SU-DHL-6 (cell line): ENCODE measurements around the gene UNC93B1.

Source experiments
- H2AFZ ChIP-seq: fragments of 200-600 bp; sonication (generic); 2 replicates; pipeline ENCODE4 v1.6.1; 2014; ENCODE audit warnings: low read depth, mild to moderate bottlenecking, moderate library complexity, mixed read lengths, antibody characterized with exemption, low read length; ENCODE audit not compliant: severe bottlenecking
- H3F3A ChIP-seq: fragments of 200-600 bp; shearing (Covaris generic); 2 replicates; pipeline ENCODE4 v1.6.0; 2016; ENCODE audit warnings: antibody characterized with exemption, mild to moderate bottlenecking; ENCODE audit not compliant: insufficient read depth
- H3K27ac ChIP-seq: fragments of 200-600 bp; sonication (generic); 2 replicates; pipeline ENCODE4 v1.5.1; 2016; ENCODE audit warnings: low read depth, mild to moderate bottlenecking, low read length, moderate library complexity, mixed read lengths
- H3K27me3 ChIP-seq: fragments of 200-600 bp; sonication (generic), shearing (Covaris generic); 2 replicates; pipeline ENCODE4 v1.6.0; 2014; ENCODE audit warnings: mild to moderate bottlenecking, low read length
- H3K36me3 ChIP-seq: fragments of 200-600 bp; sonication (generic); 2 replicates; pipeline ENCODE4 v1.6.1; 2014; ENCODE audit warnings: mild to moderate bottlenecking, low read length, mixed read lengths
- H3K4me2 ChIP-seq: fragments of 300-600, 200-600 bp; shearing (Covaris generic), sonication (generic); 2 replicates; pipeline ENCODE4 v1.6.0; 2014; ENCODE audit warnings: low read length, low read depth, mild to moderate bottlenecking; ENCODE audit not compliant: poor library complexity, severe bottlenecking
- H3K4me3 ChIP-seq: fragments of 200-600 bp; sonication (generic); 2 replicates; pipeline ENCODE4 v1.5.1; 2014; ENCODE audit warnings: antibody characterized with exemption, low read length, mild to moderate bottlenecking, mixed read lengths; ENCODE audit not compliant: insufficient read depth, poor library complexity, severe bottlenecking
- H3K79me2 ChIP-seq: fragments of 200-600 bp; sonication (generic); 2 replicates; pipeline ENCODE4 v1.6.1; 2014; ENCODE audit warnings: mild to moderate bottlenecking, low read length, moderate library complexity; ENCODE audit not compliant: insufficient read depth
- H3K9ac ChIP-seq: fragments of 200-600 bp; sonication (generic); 2 replicates; pipeline ENCODE4 v1.7.0; 2014; ENCODE audit warnings: mild to moderate bottlenecking, low read length
- H3K9me2 ChIP-seq: fragments of 200-600 bp; sonication (generic); replicated peaks from 2 replicates; pipeline ENCODE4 v1.6.1; 2014; ENCODE audit warnings: low read length; ENCODE audit not compliant: insufficient read depth
- H3K9me3 ChIP-seq: fragments of 200-600 bp; sonication (generic); 2 replicates; pipeline ENCODE4 v1.6.1; 2014; ENCODE audit warnings: low read length, mixed read lengths; ENCODE audit not compliant: insufficient read depth
- H4K20me1 ChIP-seq: fragments of 200-600 bp; sonication (generic); 2 replicates; pipeline ENCODE4 v1.6.1; 2014; ENCODE audit warnings: low read depth, mild to moderate bottlenecking, antibody characterized with exemption, low read length, moderate library complexity, mixed read lengths
- EZH2phosphoT487 ChIP-seq: fragments of 200-600 bp; sonication (generic), shearing (Covaris generic); conservative IDR thresholded peaks from 2 replicates; pipeline ENCODE4 v1.6.1; 2018; ENCODE audit warnings: mild to moderate bottlenecking, antibody characterized with exemption, low read length, moderate library complexity, mixed read lengths
- TF ChIP-seq, protein P1 (sequence below): fragments of 200-600 bp; sonication (generic); IDR thresholded peaks from one replicate; pipeline ENCODE4 v1.5.1; 2017; ENCODE audit warnings: antibody characterized with exemption, mild to moderate bottlenecking, low read length, moderate library complexity; ENCODE audit not compliant: insufficient read depth, poor library complexity, severe bottlenecking

Gene UNC93B1

GRCh38 chr11:68012843-68013610 lies 9.1 kb upstream of the UNC93B1 start:
- no peak overlapping the region for H3K4me3 ChIP-seq
- no peaks in the 10 kb centered on the region for H3K27me3 ChIP-seq
- H2AFZ ChIP-seq = no peak overlapping the region
- H3K9ac ChIP-seq = no peak overlapping the region
- no peaks in the 10 kb centered on the region for H3K36me3 ChIP-seq
- no peaks in the 10 kb centered on the region for H4K20me1 ChIP-seq
- H3K9me2 ChIP-seq = no peaks in the 10 kb centered on the region
- TF ChIP-seq EZH2phosphoT487 = no peak
- TF ChIP-seq, protein P1, sequence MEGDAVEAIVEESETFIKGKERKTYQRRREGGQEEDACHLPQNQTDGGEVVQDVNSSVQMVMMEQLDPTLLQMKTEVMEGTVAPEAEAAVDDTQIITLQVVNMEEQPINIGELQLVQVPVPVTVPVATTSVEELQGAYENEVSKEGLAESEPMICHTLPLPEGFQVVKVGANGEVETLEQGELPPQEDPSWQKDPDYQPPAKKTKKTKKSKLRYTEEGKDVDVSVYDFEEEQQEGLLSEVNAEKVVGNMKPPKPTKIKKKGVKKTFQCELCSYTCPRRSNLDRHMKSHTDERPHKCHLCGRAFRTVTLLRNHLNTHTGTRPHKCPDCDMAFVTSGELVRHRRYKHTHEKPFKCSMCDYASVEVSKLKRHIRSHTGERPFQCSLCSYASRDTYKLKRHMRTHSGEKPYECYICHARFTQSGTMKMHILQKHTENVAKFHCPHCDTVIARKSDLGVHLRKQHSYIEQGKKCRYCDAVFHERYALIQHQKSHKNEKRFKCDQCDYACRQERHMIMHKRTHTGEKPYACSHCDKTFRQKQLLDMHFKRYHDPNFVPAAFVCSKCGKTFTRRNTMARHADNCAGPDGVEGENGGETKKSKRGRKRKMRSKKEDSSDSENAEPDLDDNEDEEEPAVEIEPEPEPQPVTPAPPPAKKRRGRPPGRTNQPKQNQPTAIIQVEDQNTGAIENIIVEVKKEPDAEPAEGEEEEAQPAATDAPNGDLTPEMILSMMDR = no peak
- no peak overlapping the region for H3K4me2 ChIP-seq
- no peak overlapping the region for H3K27ac ChIP-seq
- no peaks in the 10 kb centered on the region for H3K9me3 ChIP-seq
- peaks cover 6% of the 10 kb centered on the region; the same call in 1 of the 2 replicates for H3F3A ChIP-seq
- H3K79me2 ChIP-seq = no peaks in the 10 kb centered on the region

- no peak overlapping the region for H3K27ac ChIP-seq
- no peaks in the 10 kb centered on the region for H3K9me3 ChIP-seq
- no peak overlapping the region for H3K9ac ChIP-seq
- peaks cover 6% of the 10 kb centered on the region; the same call in 1 of the 2 replicates for H3F3A ChIP-seq
- no peak for TF ChIP-seq EZH2phosphoT487
- TF ChIP-seq, protein P1 = no peak
- H3K36me3 ChIP-seq = no peaks in the 10 kb centered on the region
- no peaks in the 10 kb centered on the region for H3K9me2 ChIP-seq
- H4K20me1 ChIP-seq = no peaks in the 10 kb centered on the region
- no peaks in the 10 kb centered on the region for H3K27me3 ChIP-seq
- H3K4me2 ChIP-seq = no peak overlapping the region
- H2AFZ ChIP-seq = no peak overlapping the region
- no peak overlapping the region for H3K4me3 ChIP-seq
- no peaks in the 10 kb centered on the region for H3K79me2 ChIP-seq
Observed at GRCh38 chr11:68012044-68012842, 8.3 kb upstream of the UNC93B1 start.

DNA sequence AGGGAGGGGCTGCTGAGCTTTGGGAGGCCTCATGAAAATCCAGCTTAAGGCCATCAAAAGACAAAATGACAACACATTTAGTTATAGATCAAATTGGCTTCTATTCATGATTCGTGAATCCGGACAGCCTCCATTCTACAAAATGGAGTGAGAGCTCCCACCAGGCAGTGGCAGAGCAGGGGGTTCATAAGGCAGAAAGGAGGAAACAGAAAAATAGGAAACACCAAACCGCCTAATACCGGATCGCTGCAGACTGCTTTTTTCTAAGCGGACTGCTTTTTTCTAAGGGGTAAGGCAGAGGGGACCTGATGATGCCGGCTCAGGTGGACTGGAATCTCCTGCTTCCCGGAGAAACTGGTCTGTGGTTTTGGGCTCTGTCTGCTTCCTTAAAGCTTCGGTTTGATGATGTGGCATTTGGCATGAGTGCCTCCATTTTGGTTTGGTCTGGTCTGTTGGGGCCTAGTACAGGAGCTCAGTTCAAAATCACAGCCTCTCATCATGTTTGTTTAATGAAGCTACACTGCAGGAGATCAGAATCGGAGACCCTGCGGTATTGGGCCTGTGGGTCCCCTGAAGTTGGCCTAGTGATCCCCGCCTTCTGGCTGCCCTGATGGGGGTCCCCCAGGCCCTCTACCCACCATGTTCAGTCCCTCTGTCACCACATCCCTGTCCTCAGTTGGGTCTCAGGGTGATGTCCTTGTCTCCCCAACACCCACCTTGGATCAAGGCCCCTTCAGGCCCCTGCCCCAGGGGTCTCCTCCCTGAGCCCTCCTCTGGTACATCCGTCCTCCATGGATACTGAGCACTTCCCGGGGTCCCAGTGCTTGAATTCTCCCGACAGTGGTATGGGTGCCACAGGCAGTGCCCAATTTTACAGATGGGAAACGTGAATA lies 7.4 kb upstream of the UNC93B1 start:
- H3K79me2 ChIP-seq = no peaks in the 10 kb centered on the region
- no peak overlapping the region for H3K4me2 ChIP-seq
- H2AFZ ChIP-seq = no peak overlapping the region
- no peak overlapping the region for H3K4me3 ChIP-seq
- H3K36me3 ChIP-seq = no peaks in the 10 kb centered on the region
- H4K20me1 ChIP-seq = no peaks in the 10 kb centered on the region
- no peaks in the 10 kb centered on the region for H3K9me3 ChIP-seq
- peaks cover 6% of the 10 kb centered on the region; the same call in 1 of the 2 replicates for H3F3A ChIP-seq
- TF ChIP-seq, protein P1 = no peak
- no peaks in the 10 kb centered on the region for H3K27me3 ChIP-seq
- H3K9ac ChIP-seq = no peak overlapping the region
- H3K27ac ChIP-seq = no peak overlapping the region
- no peaks in the 10 kb centered on the region for H3K9me2 ChIP-seq
